Smooth muscle cell (in vitro differentiated cells): ENCODE measurements around the gene RIMS1. TPM values are rescaled to one million over a fixed set of nuclear protein-coding genes. Genes with fewer than 3 reads are reported as not detected.
A peak's percentile ranks its signal among the peaks of the same experiment; 100 is the strongest.

Source experiments
- DNase-seq: peaks from one replicate; lab custom pipeline; 2025; ENCODE audit not compliant: unreplicated experiment; lab: John Stamatoyannopoulos, UW
- H2AFZ ChIP-seq: fragments of 200-600 bp; sonication (generic); 2 replicates; pipeline ENCODE4 v1.6.0; 2016; ENCODE audit warnings: antibody characterized with exemption, low read depth, mild to moderate bottlenecking
- H3F3A ChIP-seq: fragments of 200-600 bp; sonication (generic); 2 replicates; pipeline ENCODE4 v1.6.0; 2017; ENCODE audit warnings: antibody characterized with exemption, low read depth
- H3K27ac ChIP-seq: fragments of 200-600 bp; sonication (generic); 2 replicates; pipeline ENCODE4 v1.5.1; 2016; ENCODE audit warnings: low read depth, mild to moderate bottlenecking
- H3K27me3 ChIP-seq: fragments of 200-600 bp; sonication (generic); 2 replicates; pipeline ENCODE4 v1.6.1; 2016; ENCODE audit warnings: low read depth, mild to moderate bottlenecking
- H3K36me3 ChIP-seq: fragments of 200-600 bp; sonication (generic); 2 replicates; pipeline ENCODE4 v1.5.1; 2016; ENCODE audit warnings: low read depth
- H3K4me1 ChIP-seq: fragments of 200-600 bp; sonication (generic); 2 replicates; pipeline ENCODE4 v1.5.1; 2016; ENCODE audit warnings: low read depth
- H3K4me2 ChIP-seq: fragments of 200-600 bp; sonication (generic); 2 replicates; pipeline ENCODE4 v1.6.0; 2016; ENCODE audit warnings: mild to moderate bottlenecking
- H3K4me3 ChIP-seq: fragments of 200-600 bp; sonication (generic); 2 replicates; pipeline ENCODE4 v1.5.1; 2016; ENCODE audit warnings: mild to moderate bottlenecking
- H3K79me2 ChIP-seq: fragments of 200-600 bp; sonication (generic); 2 replicates; pipeline ENCODE4 v1.6.0; 2016; ENCODE audit warnings: low read depth, mild to moderate bottlenecking
- H3K9ac ChIP-seq: fragments of 200-600 bp; sonication (generic); 2 replicates; pipeline ENCODE4 v1.6.0; 2016; ENCODE audit warnings: low read depth
- H3K9me3 ChIP-seq: fragments of 200-600 bp; sonication (generic); replicated peaks from 2 replicates; pipeline ENCODE4 v1.5.1; 2016; ENCODE audit warnings: low read depth
- H4K20me1 ChIP-seq: fragments of 200-600 bp; sonication (generic); 2 replicates; pipeline ENCODE4 v1.6.0; 2016; ENCODE audit warnings: low read depth
- CTCF ChIP-seq: fragments of 200-600 bp; sonication (generic); IDR thresholded peaks from 2 replicates; pipeline ENCODE4 v1.5.1; 2017; ENCODE audit warnings: borderline replicate concordance, mild to moderate bottlenecking, antibody characterized with exemption; ENCODE audit not compliant: insufficient read depth, poor library complexity, severe bottlenecking
- WGBS: methylation state at CpG from one replicate; pipeline ENCODE4 v1.1.7; 2016; ENCODE audit warnings: low lambda C conversion rate; 5-methylcytosine and 5-hydroxymethylcytosine counted together
- polyA plus RNA-seq: library from polyadenylated mRNA; unstranded; fragments of >200 nt; fragmentation: Nextera tagmentation; extraction: Ambion mirVana; gene quantifications from 2 replicates; pipeline ENCODE4 v1.2.1, GENCODE V29; 2016
- total RNA-seq: library from RNA; depleted of rRNA; stranded (reverse); fragments of >200 nt; gene quantifications from 2 replicates; pipeline ENCODE4 v1.2.3, GENCODE V29; 2014

The RIMS1 gene
- total and polyA plus RNA-seq, 2 experiments from 2014 or later = 0.73 to 2.2 TPM

GRCh38 chr6:72348926-72349325 lies 462.6 kb downstream of the RIMS1 start:
- Histone ChIP-seq H3K36me3 (no peaks in the 10 kb centered on the region), H3K27me3 (no peaks in the 10 kb centered on the region), H3K4me3 (no peak overlapping the region), H3K9ac (no peak overlapping the region), H3K27ac (no peak overlapping the region), H3K79me2 (no peaks in the 10 kb centered on the region), H3F3A (no peaks in the 10 kb centered on the region), H3K4me1 (no peaks in the 10 kb centered on the region), H4K20me1 (no peaks in the 10 kb centered on the region), H3K9me3 (no peaks in the 10 kb centered on the region), H2AFZ (no peak overlapping the region), H3K4me2 (no peak overlapping the region)
- DNase-seq = no peak
- 52% methylated on average over 1 of the region's 1 CpG for WGBS
- no peak for TF ChIP-seq CTCF

- TF ChIP-seq CTCF = no peak
- WGBS = 36% methylated on average over 1 of the region's 1 CpG
Observed at GRCh38 chr6:72350296-72350881, 464.0 kb downstream of the RIMS1 start.

GRCh38 chr6:72363844-72364740 lies 477.7 kb downstream of the RIMS1 start:
- H3F3A ChIP-seq = no peaks in the 10 kb centered on the region
- H4K20me1 ChIP-seq = no peaks in the 10 kb centered on the region
- H2AFZ ChIP-seq = no peak overlapping the region
- 71% methylated on average over 7 of the region's 7 CpGs for WGBS
- no peak for DNase-seq
- TF ChIP-seq CTCF = no peak
- H3K36me3 ChIP-seq = no peaks in the 10 kb centered on the region
- H3K4me3 ChIP-seq = no peak overlapping the region
- H3K4me2 ChIP-seq = peak overlapping the region; percentile 66
- H3K27me3 ChIP-seq = no peaks in the 10 kb centered on the region
- H3K79me2 ChIP-seq = no peaks in the 10 kb centered on the region
- H3K4me1 ChIP-seq = peaks cover 13% of the 10 kb centered on the region
- no peak overlapping the region for H3K9ac ChIP-seq
- H3K27ac ChIP-seq = peak overlapping the region; percentile 56
- H3K9me3 ChIP-seq = no peaks in the 10 kb centered on the region

More at GRCh38 chr6:72350296-72350881, 464.0 kb downstream of the RIMS1 start:
- no peaks in the 10 kb centered on the region for H4K20me1 ChIP-seq
- no peaks in the 10 kb centered on the region for H3K36me3 ChIP-seq
- H3K27me3 ChIP-seq = no peaks in the 10 kb centered on the region
- H3F3A ChIP-seq = no peaks in the 10 kb centered on the region
- H3K4me3 ChIP-seq = no peak overlapping the region
- no peak for DNase-seq
- no peak overlapping the region for H3K27ac ChIP-seq
- H3K9me3 ChIP-seq = no peaks in the 10 kb centered on the region
- H3K4me2 ChIP-seq = no peak overlapping the region
- H2AFZ ChIP-seq = peak overlapping the region; percentile 77
- no peaks in the 10 kb centered on the region for H3K4me1 ChIP-seq
- H3K9ac ChIP-seq = no peak overlapping the region
- H3K79me2 ChIP-seq = no peaks in the 10 kb centered on the region

- Histone ChIP-seq H3K27me3 (no peaks in the 10 kb centered on the region), H3K4me2 (peak overlapping the region; percentile 15), H3K9me3 (no peaks in the 10 kb centered on the region), H3K4me3 (no peak overlapping the region), H3K9ac (no peak overlapping the region), H3K36me3 (no peaks in the 10 kb centered on the region), H4K20me1 (no peaks in the 10 kb centered on the region), H3F3A (no peaks in the 10 kb centered on the region), H2AFZ (no peak overlapping the region), H3K79me2 (no peaks in the 10 kb centered on the region), H3K4me1 (peaks cover 13% of the 10 kb centered on the region), H3K27ac (no peak overlapping the region)
- WGBS = 67% methylated on average over 4 of the region's 4 CpGs
- no peak for DNase-seq
- TF ChIP-seq CTCF = no peak
Observed at GRCh38 chr6:72365773-72366172, 479.4 kb downstream of the RIMS1 start.
